Hematopoietic multipotent progenitor cell treated with erythropoietin and hydrocortisone succinate and interleukin-3 and kit ligand, for 4 days (in vitro differentiated cells): ENCODE data around the gene PUS7L.
"Not testable (repeated sequence)": the region's sequence is repeated elsewhere in the genome, so short reads cannot be mapped to it uniquely, and the experiment has no call there.

Experiments
- DNase-seq: peaks from one replicate; pipeline ENCODE4 v3.0.0-alpha.2; 2015

The PUS7L gene

GRCh38 chr12:43758728-43759563, at the start of gene PUS7L, which contains the start of gene IRAK4:
PUS7L (minus strand) TSS chr12:43758790; CDS start chr12:43755245, 3,545 bp downstream.
IRAK4 (plus strand) TSS chr12:43758951; CDS start chr12:43768112, 9,161 bp downstream.
- peak; percentile 99 for DNase-seq

DNA sequence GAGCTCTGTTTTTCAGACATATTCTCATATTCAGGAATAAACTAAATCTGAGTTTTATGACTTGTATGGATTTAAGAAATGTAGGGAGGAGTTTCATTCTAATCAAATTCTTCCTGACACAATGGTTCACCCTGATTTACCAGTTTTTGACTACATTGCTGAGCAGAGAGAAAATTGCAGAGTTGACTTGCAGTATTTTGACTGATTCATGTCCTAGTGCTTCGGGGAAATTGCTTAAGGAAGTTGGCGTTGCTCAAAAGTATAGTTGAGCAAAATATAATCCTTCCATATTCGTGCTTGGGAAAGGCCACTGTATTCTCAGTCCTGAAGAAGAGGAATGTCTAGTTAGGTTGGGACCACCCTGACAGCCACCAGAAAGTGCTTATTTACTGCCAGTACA, 48.8 kb upstream of the PUS7L start:
- DNase-seq: no peak

- DNase-seq: peak; percentile 36
Measured at GRCh38 chr12:43806737-43807072, 48.1 kb upstream of the PUS7L start.

- DNase-seq: peak; percentile 92
Measured at GRCh38 chr12:43805860-43806736, 47.5 kb upstream of the PUS7L start, which contains the start of gene TWF1. TWF1 (minus strand) TSS chr12:43806317; CDS start chr12:43806245, 72 bp downstream.

- peak; percentile 43 for DNase-seq
Measured at GRCh38 chr12:43805149-43805859, 46.7 kb upstream of the PUS7L start.

- DNase-seq: no peak
Measured at GRCh38 chr12:43797561-43798217, 39.1 kb upstream of the PUS7L start.

GRCh38 chr12:43795716-43796280, 37.2 kb upstream of the PUS7L start:
- no peak for DNase-seq

DNA sequence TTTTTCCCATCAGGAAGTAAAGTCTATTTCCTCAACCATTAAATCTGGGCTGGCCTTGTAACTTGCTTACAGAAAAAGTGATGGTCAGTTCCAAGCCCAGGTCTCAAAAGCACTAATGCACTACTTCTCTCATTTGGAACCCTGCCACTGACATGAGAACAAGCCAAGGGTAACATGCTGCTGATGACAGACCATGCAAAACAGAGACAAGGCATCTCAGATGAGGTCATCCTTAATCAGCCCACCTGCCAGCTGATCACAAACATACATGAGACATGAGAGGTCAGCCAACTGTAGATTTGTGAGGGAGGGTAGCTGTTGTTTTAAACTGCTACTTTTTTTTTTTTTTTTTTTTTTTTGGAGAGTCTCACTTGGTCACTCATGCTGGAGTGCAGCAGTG, 31.4 kb upstream of the PUS7L start:
- DNase-seq: peak; percentile 10

DNA sequence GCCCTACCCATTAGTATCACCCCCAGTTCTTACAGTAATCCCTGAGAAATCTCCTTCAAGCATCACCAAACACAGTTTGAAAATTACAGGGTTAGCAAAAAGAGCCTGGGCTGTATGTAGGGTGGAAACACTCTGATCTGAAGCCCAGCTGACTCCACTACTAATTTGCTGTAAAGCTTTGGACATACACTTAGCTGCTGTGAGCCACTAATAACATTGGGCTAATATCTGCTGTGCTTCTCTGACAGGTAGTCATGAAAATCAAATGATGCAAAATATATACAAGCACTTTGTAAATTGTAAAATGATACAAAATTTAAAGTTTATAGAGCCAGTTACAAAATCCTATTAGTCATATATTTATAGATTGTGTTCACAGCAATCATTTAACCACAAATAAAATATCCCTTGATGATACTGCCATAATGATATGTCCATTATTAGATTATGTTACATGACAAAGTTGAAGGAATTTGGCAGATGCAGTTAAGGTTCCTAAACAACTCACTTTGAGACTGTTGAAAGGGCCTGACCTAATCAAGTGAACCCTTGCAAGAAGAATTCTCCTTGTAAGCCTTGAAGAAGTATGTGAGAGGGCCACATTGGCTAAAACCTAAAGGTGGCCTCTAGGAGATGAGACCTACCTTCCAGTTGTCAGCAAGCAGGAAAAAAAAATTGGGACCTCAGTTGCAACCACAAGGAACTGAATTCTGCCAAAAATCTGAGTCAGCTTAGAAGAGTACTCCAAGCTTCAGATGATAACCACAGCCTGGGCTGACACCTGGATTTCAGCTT, 28.5 kb upstream of the PUS7L start:
- no peak for DNase-seq

DNA sequence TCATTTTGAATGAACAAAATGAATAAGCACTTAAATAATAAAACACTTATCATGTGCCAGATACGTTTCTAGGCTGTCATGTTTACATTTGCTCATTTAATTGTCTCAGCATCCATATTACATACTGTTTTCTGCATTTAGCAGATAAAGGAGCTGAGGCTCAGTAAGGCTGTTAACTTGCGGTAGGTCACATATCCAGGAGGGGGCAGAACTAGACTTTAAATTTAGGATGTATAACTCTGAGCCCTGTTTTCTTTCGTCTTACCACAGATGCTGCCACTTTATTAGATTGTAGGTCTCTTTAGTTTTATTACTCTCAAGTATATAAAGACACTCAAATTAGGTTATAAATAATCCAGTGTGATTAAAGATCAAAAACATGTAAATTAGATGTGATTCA, 17.9 kb upstream of the PUS7L start:
- peak; percentile 76 for DNase-seq

DNA sequence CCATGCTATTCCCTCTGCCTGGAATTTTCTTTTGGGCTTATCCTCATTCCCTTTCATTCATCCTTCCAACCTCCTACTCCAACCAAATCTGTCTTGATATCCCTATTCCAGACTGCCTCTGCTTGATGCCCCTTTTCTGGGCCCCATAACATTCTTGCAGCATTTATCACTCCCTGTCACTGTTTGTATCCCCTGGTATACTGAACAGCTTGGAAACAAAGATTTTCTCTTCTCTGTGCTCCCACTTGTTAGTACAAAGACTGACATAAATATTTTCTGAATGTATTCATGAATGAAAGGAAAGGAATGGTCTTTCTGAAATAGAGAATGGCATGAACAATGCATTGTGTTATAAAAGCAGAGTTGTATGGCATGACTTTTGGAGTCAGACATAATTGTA, 7.7 kb upstream of the PUS7L start:
- no peak for DNase-seq

GRCh38 chr12:43764528-43764927, 5.9 kb upstream of the PUS7L start:
- DNase-seq: no peak

- DNase-seq: no peak
Measured at GRCh38 chr12:43763769-43764168, 5.2 kb upstream of the PUS7L start.

DNA sequence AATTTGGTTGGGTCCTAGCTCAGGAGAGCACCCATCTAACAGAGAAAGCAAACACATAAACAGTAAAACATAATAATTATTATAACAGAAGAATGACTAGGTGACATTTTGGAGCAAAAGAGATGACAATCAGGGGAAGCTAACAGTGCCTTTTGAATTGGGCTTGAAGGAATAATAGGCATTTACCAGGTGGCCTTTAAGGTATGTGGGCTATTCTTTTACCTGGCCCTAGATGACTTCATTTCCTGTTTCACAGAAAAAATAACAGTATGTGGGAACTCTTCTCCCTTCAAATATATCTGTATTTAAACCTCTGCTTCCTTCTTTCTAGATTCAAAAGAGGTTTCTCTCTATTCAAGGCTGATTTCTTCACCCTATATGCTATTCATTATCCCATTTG, 4.0 kb upstream of the PUS7L start:
- no peak for DNase-seq

- DNase-seq: peak; percentile 40
Measured at GRCh38 chr12:43761500-43761899, 2.9 kb upstream of the PUS7L start.

GRCh38 chr12:43760396-43760795, 1.8 kb upstream of the PUS7L start:
- no peak for DNase-seq

GRCh38 chr12:43758247-43758727, 303 bp downstream of the PUS7L start:
- DNase-seq: peak; percentile 50

- DNase-seq: no peak
Measured at GRCh38 chr12:43754015-43754414, 4.6 kb downstream of the PUS7L start.

- not testable (repeated sequence) for DNase-seq
Measured at GRCh38 chr12:43751360-43751759, 7.2 kb downstream of the PUS7L start.

DNA sequence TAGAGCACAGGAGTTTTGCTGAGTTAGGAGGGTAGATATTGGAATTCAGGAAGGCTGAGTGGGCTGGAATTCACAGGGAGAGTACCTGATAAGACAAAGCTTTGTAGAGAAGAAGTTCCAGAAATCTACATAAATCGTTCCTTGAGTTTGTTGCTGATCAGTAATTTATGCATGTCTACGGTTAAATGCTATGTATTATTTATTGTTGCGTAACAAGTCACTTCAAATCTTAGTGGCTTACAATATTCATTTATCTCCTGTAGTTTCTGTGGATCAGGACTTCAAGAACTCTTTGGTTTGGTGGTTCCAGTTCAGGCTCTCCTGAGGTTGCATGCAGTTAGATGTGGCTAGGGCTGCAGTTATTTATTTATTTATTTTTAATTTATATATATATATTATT, 7.8 kb downstream of the PUS7L start:
- no peak for DNase-seq

- DNase-seq: no peak
Measured at GRCh38 chr12:43749016-43749415, 9.6 kb downstream of the PUS7L start.
